ENCODE data around the gene KSR1.

GRCh38 chr17:27578718-27579085 is 122.5 kb downstream of the KSR1 start:
- no peak for TF ChIP-seq OSR1 (CRISPR knock-in tag; IDR thresholded peaks at IDR 0.05)
- TF ChIP-seq POU6F1 (CRISPR knock-in tag; IDR thresholded peaks at IDR 0.05; ENCODE audit: borderline replicate concordance, low read depth) = no peak
- TF ChIP-seq ARNTL (CRISPR knock-in tag; IDR thresholded peaks at IDR 0.05; ENCODE audit: borderline replicate concordance, low read depth) = no peak
- no peak for TF ChIP-seq SNAI2 (CRISPR knock-in tag; IDR thresholded peaks at IDR 0.05)
- TF ChIP-seq ZFP30 (CRISPR knock-in tag; IDR thresholded peaks at IDR 0.05) = no peak
- no peak for TF ChIP-seq PATZ1 (CRISPR knock-in tag; IDR thresholded peaks at IDR 0.05; ENCODE audit: borderline replicate concordance)
- TF ChIP-seq ZNF565 (CRISPR knock-in tag; conservative IDR thresholded peaks at IDR 0.05; ENCODE audit: low read depth) = no peak
- no peak for TF ChIP-seq TOX (CRISPR knock-in tag; IDR thresholded peaks at IDR 0.05; ENCODE audit: borderline replicate concordance)
- TF ChIP-seq CSDC2 (CRISPR knock-in tag; IDR thresholded peaks at IDR 0.05) = no peak
- TF ChIP-seq TSHZ2 (CRISPR knock-in tag; IDR thresholded peaks at IDR 0.05) = no peak
- no peak for TF ChIP-seq CREB5 (CRISPR knock-in tag; IDR thresholded peaks at IDR 0.05; ENCODE audit: low read depth)
- TF ChIP-seq ZNF70 (CRISPR knock-in tag; IDR thresholded peaks at IDR 0.05) = no peak
- TF ChIP-seq ZFP3 (CRISPR knock-in tag; IDR thresholded peaks at IDR 0.05) = no peak

Measured in SK-N-SH treated with all-trans-retinoic acid at 6 μM for 48 hours (cell line).